Thymus (tissue), 14 donors: ENCODE data around the gene COL4A1. TPM values are rescaled to one million over a fixed set of nuclear protein-coding genes. Genes with fewer than 3 reads are reported as not detected.
A peak's percentile ranks its signal among the peaks of the same experiment; 100 is the strongest.

Source experiments
- DNase-seq, 9 donors: peaks; one replicate each; pipeline ENCODE4 v3.0.0-alpha.2; 2013; ENCODE audit warnings: low spot score in 9 of 9, low read depth in 6 of 9, missing footprints in 1 of 9
- H3K27ac ChIP-seq, 2 donors: one replicate each; pipeline ENCODE4 v1.5.1; 2013; ENCODE audit warnings: control low read depth in 1 of 2, low read depth in 1 of 2, low read length in 1 of 2, mild to moderate bottlenecking in 1 of 2, moderate library complexity in 1 of 2
- H3K27me3 ChIP-seq, 2 donors: one replicate each; pipeline ENCODE4 v1.5.1; 2013; ENCODE audit warnings: low read length in 1 of 2; ENCODE audit not compliant: control insufficient read depth in 2 of 2, insufficient read depth in 1 of 2
- H3K36me3 ChIP-seq, 2 donors: one replicate each; pipeline ENCODE4 v1.5.1; 2013; ENCODE audit warnings: low read length in 1 of 2, mild to moderate bottlenecking in 1 of 2, moderate library complexity in 1 of 2; ENCODE audit not compliant: control insufficient read depth in 2 of 2, insufficient read depth in 2 of 2
- H3K4me1 ChIP-seq, 2 donors: one replicate each; pipeline ENCODE4 v1.5.1; 2013; ENCODE audit warnings: low read length in 2 of 2; ENCODE audit not compliant: control insufficient read depth in 2 of 2, insufficient read depth in 2 of 2
- H3K4me3 ChIP-seq, 2 donors: one replicate each; pipeline ENCODE4 v1.5.1; 2013; ENCODE audit warnings: low read length in 2 of 2, control low read depth in 1 of 2, mild to moderate bottlenecking in 1 of 2
- H3K9me3 ChIP-seq, 2 donors: one replicate each; pipeline ENCODE4 v1.5.1; 2013; ENCODE audit warnings: low read length in 1 of 2, mild to moderate bottlenecking in 1 of 2; ENCODE audit not compliant: control insufficient read depth in 2 of 2, insufficient read depth in 1 of 2
- WGBS: extraction: QIAGEN DNeasy Blood & Tissue Kit; methylation state at CpG from one replicate; pipeline ENCODE4 v1.1.7; 2013; 5-methylcytosine and 5-hydroxymethylcytosine counted together
- long read RNA-seq, 10 donors: transcript quantifications; one replicate each; lab custom pipeline, GENCODE V29; 2026
- polyA plus RNA-seq: library from polyadenylated mRNA; stranded (reverse); fragments of 200-250 nt; gene quantifications from one replicate; pipeline ENCODE4 v1.2.3, GENCODE V29; 2013
- total RNA-seq: library from RNA; stranded (reverse); fragments of 120-200 nt; gene quantifications from one replicate; pipeline ENCODE4 v1.2.4, GENCODE V29; 2013
- donor health status: healthy.

Gene COL4A1
- 63.0 TPM for total RNA-seq
- 95.2 TPM for polyA plus RNA-seq
- long read RNA-seq, donor 1 = 0 reads
- long read RNA-seq, donor 2 = 0 reads
- long read RNA-seq, donor 3, full-length matches to known transcripts = 3 of 27 reads
- long read RNA-seq, donor 3, partial matches to known transcripts = 24 of 27 reads
- long read RNA-seq, donor 3, other reads (novel, unspliced or antisense) = 0 of 27 reads
- long read RNA-seq, donor 4 = 0 reads
- long read RNA-seq, donor 5, full-length matches to known transcripts = 5 of 10 reads
- long read RNA-seq, donor 5, partial matches to known transcripts = 5 of 10 reads
- long read RNA-seq, donor 5, other reads (novel, unspliced or antisense) = 0 of 10 reads
- long read RNA-seq, donor 6, full-length matches to known transcripts = 6 of 6 reads
- long read RNA-seq, donor 6, partial matches to known transcripts = 0 of 6 reads
- long read RNA-seq, donor 6, other reads (novel, unspliced or antisense) = 0 of 6 reads
- long read RNA-seq, donor 7, partial matches to known transcripts = 26 of 27 reads
- long read RNA-seq, donor 7, other reads (novel, unspliced or antisense) = 0 of 27 reads
- long read RNA-seq, donor 8, full-length matches to known transcripts = 1 of 1 reads
- long read RNA-seq, donor 8, partial matches to known transcripts = 0 of 1 reads
- long read RNA-seq, donor 8, other reads (novel, unspliced or antisense) = 0 of 1 reads
- long read RNA-seq, donor 9, full-length matches to known transcripts = 1 of 1 reads
- long read RNA-seq, donor 9, partial matches to known transcripts = 0 of 1 reads
- long read RNA-seq, donor 9, other reads (novel, unspliced or antisense) = 0 of 1 reads
- long read RNA-seq, donor 10, partial matches to known transcripts = 6 of 6 reads
- long read RNA-seq, donor 10, other reads (novel, unspliced or antisense) = 0 of 6 reads

DNA sequence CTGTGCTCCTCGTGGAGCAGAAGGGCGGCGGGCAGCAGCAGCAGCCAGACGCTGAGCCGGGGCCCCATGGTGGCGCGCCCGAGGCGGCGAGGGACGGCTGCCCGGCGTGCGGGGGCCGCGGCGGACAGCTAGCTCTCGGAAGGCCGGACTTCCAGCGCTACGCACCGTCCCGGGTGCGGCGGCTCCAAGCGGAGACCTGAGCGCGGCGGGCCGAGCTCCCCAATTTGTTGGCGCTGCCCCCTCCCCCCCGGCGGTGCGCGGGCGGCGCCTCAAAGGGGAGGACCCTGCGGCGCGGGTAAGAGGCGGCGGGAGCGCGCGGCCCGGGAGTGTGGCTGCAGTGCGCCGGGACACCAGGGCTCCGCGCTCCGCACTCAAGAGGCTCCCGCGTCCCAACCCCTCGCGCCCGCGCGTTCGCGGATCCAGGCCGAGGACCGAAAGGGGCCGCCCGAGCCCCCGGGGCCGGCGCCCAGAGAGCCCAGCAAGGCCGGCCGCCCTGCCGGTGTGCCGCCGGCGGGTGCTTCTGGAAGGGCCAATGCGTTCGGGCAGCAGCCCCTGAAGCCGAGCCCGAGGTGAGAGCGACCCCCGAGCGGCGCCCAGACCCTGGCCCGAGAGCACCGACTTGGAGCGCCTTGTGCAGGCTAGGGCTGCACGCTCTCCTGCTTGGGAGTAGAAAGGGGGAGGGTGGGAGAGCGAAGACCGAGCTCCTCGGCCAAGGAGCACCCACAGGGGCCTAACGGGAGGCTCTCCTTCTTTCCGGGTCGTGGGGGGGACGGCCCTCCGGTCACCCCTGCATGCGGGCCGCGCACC, at the start of gene COL4A1, which contains the start of gene COL4A2:
COL4A1 (minus strand) TSS at position 198 of the 807 bp plus-strand sequence; CDS start at position 68, 130 bp downstream.
COL4A2 (plus strand) TSS at position 325 of the 807 bp plus-strand sequence. CDS start 620 bp downstream, outside the sequence.
- peak within 1 kb of the TSS; percentile 11 to 72 for H3K27ac ChIP-seq
- H3K9me3 ChIP-seq = no peaks in the 10 kb centered on the region
- 3% methylated on average over 95 of the region's 96 CpGs for WGBS
- no peaks in the 10 kb centered on the region for H3K36me3 ChIP-seq
- no peak for DNase-seq
- H3K4me1 ChIP-seq = no peaks in the 10 kb centered on the region
- peaks cover 53 to 92% of the 10 kb centered on the region in 2 donors for H3K27me3 ChIP-seq
- peak within 1 kb of the TSS; percentile 36 to 39 for H3K4me3 ChIP-seq

DNA sequence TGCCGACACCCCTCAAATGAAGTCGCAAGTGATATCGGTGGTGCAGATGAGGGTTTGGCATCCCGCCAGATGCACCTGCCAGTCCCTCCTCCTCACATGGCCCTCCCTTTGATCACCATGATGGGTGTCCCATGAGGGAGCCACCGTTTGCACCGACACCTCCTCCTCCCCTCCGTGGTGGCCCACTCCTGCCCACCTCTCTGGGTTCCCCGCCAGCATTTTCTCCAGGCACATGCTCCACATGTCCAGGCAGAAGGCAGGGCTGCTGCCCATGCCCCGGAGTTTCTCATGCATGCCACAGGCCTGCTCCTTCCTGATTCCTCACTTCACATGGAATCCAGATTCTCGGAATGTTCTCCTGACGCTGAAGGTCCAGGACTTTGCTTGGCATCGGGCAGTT, 49.4 kb upstream of the COL4A1 start:
- H3K9me3 ChIP-seq = no peaks in the 10 kb centered on the region
- 82% methylated on average over 12 of the region's 12 CpGs for WGBS
- H3K4me1 ChIP-seq = peaks cover 0 to 3% of the 10 kb centered on the region in 2 donors
- no peaks in the 10 kb centered on the region for H3K36me3 ChIP-seq
- H3K27ac ChIP-seq = no peak overlapping the region
- H3K27me3 ChIP-seq = no peaks in the 10 kb centered on the region
- no peak for DNase-seq
- no peak overlapping the region for H3K4me3 ChIP-seq

DNA sequence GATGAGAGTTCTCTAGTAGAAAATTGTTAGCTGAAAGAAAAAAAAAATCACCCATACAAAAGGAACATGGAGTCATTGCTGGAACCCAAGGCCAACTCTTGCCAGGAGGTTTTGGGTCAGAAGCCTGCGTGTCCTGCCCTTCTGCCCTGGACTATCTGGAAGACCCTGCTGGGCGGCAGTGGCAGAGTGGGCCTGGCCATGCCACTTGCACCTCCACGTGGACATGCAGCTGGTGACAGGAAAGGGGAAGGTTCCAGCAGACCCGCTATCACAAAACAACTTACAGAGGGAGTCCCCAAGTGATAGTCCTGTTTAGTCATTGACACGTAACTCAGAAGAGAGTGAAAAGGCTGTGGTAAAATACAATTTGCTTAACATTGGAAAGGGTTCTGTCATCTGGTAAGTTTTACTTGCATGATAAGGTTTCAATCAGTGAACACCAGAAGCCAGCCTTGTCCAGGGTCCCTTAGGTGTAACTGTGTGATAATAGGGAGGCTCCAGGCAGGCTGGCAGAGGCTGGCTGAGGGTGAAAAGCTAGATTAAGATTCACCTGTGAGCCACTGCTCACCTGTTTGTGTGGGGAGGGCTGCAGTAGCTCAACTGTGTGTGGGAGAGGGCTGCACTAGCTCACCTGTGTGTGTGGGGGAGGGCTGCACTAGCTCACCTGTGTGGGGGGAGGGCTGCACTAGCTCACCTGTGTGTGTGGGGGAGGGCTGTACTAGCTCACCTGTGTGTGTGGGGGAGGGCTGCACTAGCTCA, 47.9 kb upstream of the COL4A1 start:
- Histone ChIP-seq H3K4me3 (no peak overlapping the region), H3K27me3 (no peaks in the 10 kb centered on the region), H3K27ac (peak overlapping the region in 1 of 2 donors; percentile 69), H3K36me3 (no peaks in the 10 kb centered on the region), H3K4me1 (no peaks in the 10 kb centered on the region), H3K9me3 (no peaks in the 10 kb centered on the region)
- no peak for DNase-seq
- WGBS = 84% methylated on average over 5 of the region's 5 CpGs

DNA sequence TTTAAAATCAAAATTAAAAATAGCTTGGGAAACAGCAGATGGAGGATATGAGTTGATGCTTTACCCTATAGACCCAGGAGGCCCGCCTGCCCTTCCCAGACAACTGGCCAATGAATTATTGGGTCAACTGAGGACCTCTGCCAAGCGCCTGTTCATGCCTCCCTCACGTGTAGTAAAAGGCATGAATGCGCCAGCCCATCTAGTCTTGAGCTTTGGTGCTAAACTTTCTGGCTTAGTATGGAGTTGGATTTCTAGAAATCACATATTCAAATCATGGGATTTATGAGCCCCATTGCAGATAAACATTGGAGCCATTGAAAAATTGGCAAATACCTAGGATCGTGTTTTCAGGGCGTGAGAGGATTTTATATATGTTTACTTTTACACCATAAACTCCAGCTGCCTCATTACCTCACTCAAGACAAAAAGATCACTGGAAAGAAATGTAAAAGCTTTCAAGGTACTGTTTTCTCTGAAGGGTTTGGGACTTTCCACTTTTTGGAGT, 47.2 kb upstream of the COL4A1 start:
- no peaks in the 10 kb centered on the region for H3K9me3 ChIP-seq
- no peaks in the 10 kb centered on the region for H3K36me3 ChIP-seq
- H3K4me1 ChIP-seq = no peaks in the 10 kb centered on the region
- no peaks in the 10 kb centered on the region for H3K27me3 ChIP-seq
- no peak for DNase-seq
- H3K4me3 ChIP-seq = no peak overlapping the region
- peak overlapping the region in 1 of 2 donors; percentile 37 for H3K27ac ChIP-seq
- WGBS = 90% methylated on average over 6 of the region's 6 CpGs

DNA sequence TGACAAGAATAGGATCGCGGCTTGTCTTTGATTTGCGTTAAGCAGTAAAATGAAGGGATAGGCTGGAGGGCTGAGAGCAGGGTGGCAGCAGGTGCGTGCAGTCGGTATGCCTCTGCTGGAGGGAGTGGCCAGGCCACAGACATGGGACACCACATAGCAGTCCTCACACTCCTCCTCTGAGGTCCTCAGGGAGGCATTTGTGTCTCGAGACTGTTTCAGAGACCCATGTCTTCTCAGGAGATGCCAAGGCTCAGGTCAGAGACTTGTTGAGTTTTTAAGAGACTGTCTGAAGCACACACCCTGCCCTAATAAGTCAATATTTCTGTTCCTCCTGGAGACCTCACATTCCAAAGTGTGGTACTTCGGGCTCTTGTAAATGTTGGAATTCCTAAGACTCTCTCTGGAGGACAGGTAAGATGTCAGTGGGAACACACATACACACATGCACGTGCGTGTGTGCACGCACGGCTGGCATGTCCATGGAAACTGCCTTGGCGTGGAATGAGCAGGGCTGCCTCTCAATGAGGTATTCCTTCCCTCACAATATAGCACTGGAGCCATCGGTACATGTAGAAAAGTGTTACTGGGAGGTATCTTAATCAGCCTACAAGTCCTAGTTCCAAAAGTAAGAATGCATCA, 46.5 kb upstream of the COL4A1 start:
- H3K9me3 ChIP-seq = no peaks in the 10 kb centered on the region
- H3K4me1 ChIP-seq = no peaks in the 10 kb centered on the region
- DNase-seq = no peak
- H3K27ac ChIP-seq = no peak overlapping the region
- H3K4me3 ChIP-seq = no peak overlapping the region
- no peaks in the 10 kb centered on the region for H3K27me3 ChIP-seq
- no peaks in the 10 kb centered on the region for H3K36me3 ChIP-seq
- 97% methylated on average over 13 of the region's 13 CpGs for WGBS

DNA sequence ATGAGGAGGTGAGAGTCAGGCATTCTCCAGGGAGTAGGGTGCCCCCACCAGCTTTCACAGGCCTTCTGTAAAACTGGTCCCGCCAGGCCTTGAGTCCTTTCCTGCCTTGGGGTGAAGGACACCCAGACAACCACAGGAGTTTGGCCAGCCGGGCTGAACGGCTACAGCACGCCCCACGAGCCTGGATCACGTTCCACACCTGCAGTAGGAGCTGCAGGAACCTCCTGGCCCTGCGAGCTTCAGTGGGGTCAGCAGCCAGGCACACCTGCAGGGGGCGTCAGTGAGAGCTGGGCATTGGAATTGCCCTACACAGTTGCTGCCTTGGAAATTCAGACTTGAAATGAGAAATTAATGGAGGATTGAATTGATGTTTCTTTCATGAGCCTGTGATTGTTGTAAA, 45.8 kb upstream of the COL4A1 start:
- H3K9me3 ChIP-seq = no peaks in the 10 kb centered on the region
- DNase-seq = no peak
- 83% methylated on average over 8 of the region's 8 CpGs for WGBS
- H3K36me3 ChIP-seq = no peaks in the 10 kb centered on the region
- H3K4me3 ChIP-seq = no peak overlapping the region
- no peaks in the 10 kb centered on the region for H3K4me1 ChIP-seq
- no peak overlapping the region for H3K27ac ChIP-seq
- H3K27me3 ChIP-seq = no peaks in the 10 kb centered on the region

DNA sequence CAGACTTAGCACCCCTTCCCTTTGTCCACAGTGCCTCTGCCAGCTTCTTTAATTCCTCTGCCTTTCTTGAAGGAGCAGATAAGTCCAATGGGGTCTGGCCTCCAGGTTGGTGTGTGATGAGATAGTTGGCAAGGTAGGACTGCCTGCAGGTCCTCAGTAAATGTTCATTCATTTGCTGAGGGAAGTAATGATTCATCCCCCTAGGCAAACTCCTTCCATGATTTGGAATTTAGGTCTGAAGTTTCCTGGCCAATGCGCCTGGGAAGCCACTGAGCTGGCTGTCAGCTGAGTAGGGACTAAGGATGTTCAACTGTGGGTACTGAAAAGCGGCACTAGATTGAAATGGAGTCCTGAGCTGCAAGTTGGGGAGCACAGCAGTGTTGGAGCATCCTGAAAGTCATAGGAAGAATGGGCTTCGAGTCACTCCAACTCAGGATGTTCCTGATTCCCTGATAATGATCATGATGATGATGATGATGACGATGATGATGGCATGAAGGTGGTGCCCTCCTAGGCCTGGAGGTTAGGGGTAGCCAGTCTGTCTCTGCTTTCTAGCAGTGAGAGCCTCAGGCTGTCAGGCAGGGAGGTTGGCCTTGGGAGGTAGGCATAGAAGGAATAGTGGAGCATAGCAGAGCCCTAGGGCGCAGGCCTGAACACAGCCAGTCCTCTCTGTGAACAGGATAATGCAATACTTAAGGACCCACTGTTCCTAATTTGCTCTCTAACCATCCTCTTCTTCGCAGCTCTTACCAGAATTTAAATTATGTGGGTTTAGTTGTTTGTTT, 44.9 kb upstream of the COL4A1 start:
- H3K27me3 ChIP-seq = no peaks in the 10 kb centered on the region
- no peak for DNase-seq
- no peaks in the 10 kb centered on the region for H3K9me3 ChIP-seq
- H3K27ac ChIP-seq = no peak overlapping the region
- H3K36me3 ChIP-seq = no peaks in the 10 kb centered on the region
- no peaks in the 10 kb centered on the region for H3K4me1 ChIP-seq
- 96% methylated on average over 6 of the region's 6 CpGs for WGBS
- no peak overlapping the region for H3K4me3 ChIP-seq
